Ovary (tissue), 3 donors: ENCODE measurements around the gene KRTAP1-5.

Experiments used
- CTCF ChIP-seq, 3 donors: fragments of 450-650 bp in 2 of 3; fragments of 200-600 bp in 1 of 3; IDR thresholded peaks; one replicate each; pipeline versions ENCODE4 v1.5.1 to v1.8.0; 2016 to 2022; ENCODE audit warnings: antibody characterized with exemption in 3 of 3, mild to moderate bottlenecking in 1 of 3
- EP300 ChIP-seq: sonication (generic); formaldehyde crosslinking; IDR thresholded peaks from one replicate; pipeline ENCODE4 v1.6.1; 2017; ENCODE audit warnings: antibody characterized with exemption
- POLR2A ChIP-seq: fragments of 450-650 bp; IDR thresholded peaks from one replicate; pipeline ENCODE4 v1.6.1; 2017; ENCODE audit warnings: antibody characterized with exemption, mild to moderate bottlenecking, moderate library complexity
- donor health status: DM: no; HTN: no; CAD: no.

GRCh38 chr17:41067281-41067680, 40.3 kb upstream of the KRTAP1-5 start:
- TF ChIP-seq POLR2A (no peak), CTCF (IDR thresholded peaks at IDR 0.05) (no peak), EP300 (no peak)
